C4-2B (cell line): ENCODE measurements around the gene NOL8.

ENCODE experiments used
- CTCF ChIP-seq: fragments of 450-650 bp; conservative IDR thresholded peaks from 2 replicates; pipeline ENCODE4 v1.5.1; 2017; ENCODE audit warnings: mild to moderate bottlenecking
- ZFX ChIP-seq: fragments of 450-650 bp; IDR thresholded peaks from 2 replicates; pipeline ENCODE4 v1.6.1; 2017

- no peak for TF ChIP-seq CTCF
- no peak for TF ChIP-seq ZFX
These were observed 54.6 kb downstream of the NOL8 start for GRCh38 chr9:92270511-92270910.
